Muscle of leg (tissue), 11 donors: Measurements from ENCODE around the gene PABPC1L. TPM values are rescaled to one million over a fixed set of nuclear protein-coding genes. Genes with fewer than 3 reads are reported as not detected.

Source experiments
- DNase-seq: peaks from one replicate; pipeline ENCODE4 v3.0.0; 2013
- H3K27ac ChIP-seq: one replicate; pipeline ENCODE4 v1.5.1; 2013; ENCODE audit warnings: mild to moderate bottlenecking, low read length, control low read depth
- H3K27me3 ChIP-seq: one replicate; pipeline ENCODE4 v1.6.1; 2013; ENCODE audit warnings: low read length; ENCODE audit not compliant: control insufficient read depth, insufficient read depth
- H3K36me3 ChIP-seq: one replicate; pipeline ENCODE4 v1.6.1; 2013; ENCODE audit warnings: low read length; ENCODE audit not compliant: control insufficient read depth, insufficient read depth
- H3K4me1 ChIP-seq: one replicate; pipeline ENCODE4 v1.6.1; 2013; ENCODE audit warnings: low read length; ENCODE audit not compliant: control insufficient read depth, insufficient read depth
- H3K4me3 ChIP-seq: one replicate; pipeline ENCODE4 v1.5.1; 2013; ENCODE audit warnings: low read length, control low read depth
- H3K9me3 ChIP-seq: replicated peaks from 2 replicates; pipeline ENCODE4 v1.6.1; 2013; ENCODE audit warnings: low read depth, low read length; ENCODE audit not compliant: control insufficient read depth
- WGBS: methylation state at CpG from one replicate; pipeline ENCODE4 v1.1.5; 2013; ENCODE audit warnings: missing lambda C conversion rate; ENCODE audit not compliant: insufficient coverage; 5-methylcytosine and 5-hydroxymethylcytosine counted together
- polyA plus RNA-seq, 8 donors: library from polyadenylated mRNA; unstranded; fragments of 120-200 nt; gene quantifications; one replicate each; pipeline versions ENCODE4 v1.2.1 to v1.2.3, GENCODE V29; 2013; ENCODE audit warnings: inconsistent platforms in 1 of 8, low replicate concordance in 1 of 8; ENCODE audit not compliant: insufficient read length in 8 of 8, insufficient read depth in 1 of 8
- total RNA-seq: library from RNA; stranded (reverse); fragments of 120-200 nt; gene quantifications from one replicate; pipeline ENCODE4 v1.2.4, GENCODE V29; 2013

The PABPC1L gene
- total and polyA plus RNA-seq, 9 donors = 5.3 to 28.1 (median 14.9) TPM

DNA sequence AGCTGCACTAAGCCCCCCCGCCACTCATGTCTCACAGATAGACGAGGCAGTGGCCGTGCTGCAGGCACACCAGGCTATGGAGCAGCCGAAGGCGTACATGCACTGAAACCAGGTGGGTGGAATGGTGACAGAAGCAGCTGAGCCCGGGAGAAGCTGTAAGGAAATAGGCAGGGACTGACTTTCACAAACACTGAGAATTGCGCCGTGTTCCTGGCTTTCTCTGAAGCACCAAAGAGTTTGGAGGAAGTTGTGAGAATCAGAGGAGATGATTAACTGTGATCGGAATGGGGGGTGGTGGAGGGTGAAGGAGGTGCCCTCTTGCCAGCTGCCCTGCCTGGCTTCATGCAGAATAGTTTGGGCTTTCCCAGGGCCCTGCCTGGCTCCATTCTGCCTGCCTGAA, 28.8 kb downstream of the PABPC1L start:
- 70% methylated on average over 8 of the region's 9 CpGs for WGBS
- DNase-seq = no peak
- Histone ChIP-seq H3K36me3 (peaks cover 41% of the 10 kb centered on the region), H3K4me3 (no peak overlapping the region), H3K27me3 (no peaks in the 10 kb centered on the region), H3K4me1 (no peaks in the 10 kb centered on the region), H3K27ac (no peak overlapping the region), H3K9me3 (no peaks in the 10 kb centered on the region)

DNA sequence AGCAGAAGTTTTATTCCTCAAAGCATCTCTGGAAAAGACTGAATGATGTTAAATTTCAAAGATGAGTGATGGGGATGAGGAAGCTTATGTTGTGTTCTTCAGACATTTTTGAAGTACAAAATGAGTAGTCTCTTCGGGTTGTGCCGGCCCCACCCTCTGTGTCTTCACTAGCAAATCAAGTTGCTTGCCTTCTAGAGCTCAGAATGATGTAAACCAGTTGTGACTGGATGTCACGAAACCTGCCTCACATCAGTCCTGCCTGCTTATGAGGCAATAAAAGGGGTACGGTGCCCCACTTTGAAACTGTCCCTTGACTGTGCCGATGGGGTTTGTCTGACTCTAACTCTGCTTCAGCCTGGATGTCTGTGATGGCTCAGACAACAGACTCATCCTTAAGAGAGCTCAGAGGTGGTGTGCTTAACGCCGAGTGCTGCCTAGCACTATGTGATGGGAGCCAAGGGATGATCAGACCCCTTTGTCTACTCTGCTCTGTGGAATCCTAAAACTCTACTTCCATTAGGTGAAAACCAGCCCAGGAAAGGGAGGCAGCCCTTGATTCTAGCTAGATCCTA, 31.3 kb downstream of the PABPC1L start:
- H3K4me3 ChIP-seq = no peak overlapping the region
- peaks cover 47% of the 10 kb centered on the region for H3K36me3 ChIP-seq
- 70% methylated on average over 4 of the region's 7 CpGs for WGBS

DNA sequence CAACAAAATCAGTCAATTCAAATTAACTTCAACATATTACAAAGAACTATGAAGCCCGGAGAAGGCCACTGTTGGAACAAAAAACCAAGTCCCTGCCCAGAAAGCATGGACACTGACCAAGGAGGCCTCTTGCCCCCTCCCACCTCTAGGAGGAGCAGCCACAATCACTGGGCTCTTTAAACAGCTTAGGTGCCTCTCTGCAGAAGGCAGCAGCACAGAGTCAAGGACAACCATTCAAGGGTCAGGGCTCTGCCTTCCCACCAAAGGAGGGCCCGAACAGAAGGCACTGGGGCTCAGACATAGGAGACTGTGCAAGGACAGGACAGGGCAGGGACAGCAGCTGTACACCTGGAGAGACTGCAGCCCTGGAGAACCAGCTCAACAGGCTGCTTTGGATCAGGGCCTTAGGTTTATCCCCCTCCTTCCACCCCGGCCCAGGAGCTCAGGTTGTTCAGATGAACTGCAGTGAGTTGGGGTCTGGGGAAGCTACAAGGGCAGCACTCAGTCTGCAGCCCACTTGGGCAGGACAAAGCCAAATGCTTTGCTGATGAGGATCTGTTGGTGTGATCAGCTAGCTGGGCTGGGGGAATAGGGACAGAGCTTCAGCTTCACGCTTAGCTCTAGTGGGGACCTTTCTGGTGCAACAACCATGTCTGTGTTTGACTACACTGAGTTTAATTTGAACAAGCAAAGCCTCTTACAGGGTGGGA, 32.6 kb downstream of the PABPC1L start:
- Histone ChIP-seq H3K27me3 (no peaks in the 10 kb centered on the region), H3K4me1 (no peaks in the 10 kb centered on the region), H3K36me3 (peaks cover 51% of the 10 kb centered on the region), H3K27ac (no peak overlapping the region), H3K4me3 (no peak overlapping the region), H3K9me3 (no peaks in the 10 kb centered on the region)
- DNase-seq = no peak
- WGBS = 61% methylated on average over 3 of the region's 4 CpGs

More for the DNA sequence above, 31.3 kb downstream of the PABPC1L start:
- no peak for DNase-seq
- no peaks in the 10 kb centered on the region for H3K27me3 ChIP-seq
- no peak overlapping the region for H3K27ac ChIP-seq
- H3K9me3 ChIP-seq = no peaks in the 10 kb centered on the region
- H3K4me1 ChIP-seq = no peaks in the 10 kb centered on the region

DNA sequence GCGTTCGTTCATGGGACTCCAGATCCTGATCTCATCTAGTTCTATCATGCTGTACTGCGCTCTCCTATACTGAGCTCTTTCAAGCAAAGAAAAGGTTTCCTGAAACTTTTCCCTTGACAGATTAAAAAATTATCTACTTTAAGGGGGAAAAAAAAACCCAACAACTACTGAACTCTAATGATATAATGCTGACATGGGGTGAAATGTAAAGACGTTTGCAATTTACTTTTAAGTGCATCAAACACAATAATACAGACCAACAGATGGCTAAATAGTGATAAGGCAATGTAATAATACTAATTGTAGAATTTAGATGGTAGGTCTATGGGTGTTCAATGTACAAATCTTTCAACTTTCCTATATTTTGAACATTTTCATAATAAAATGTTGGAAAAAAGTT, 34.0 kb downstream of the PABPC1L start:
- no peak for DNase-seq
- no CpG with 5 or more reads among the region's 4 CpGs for WGBS

DNA sequence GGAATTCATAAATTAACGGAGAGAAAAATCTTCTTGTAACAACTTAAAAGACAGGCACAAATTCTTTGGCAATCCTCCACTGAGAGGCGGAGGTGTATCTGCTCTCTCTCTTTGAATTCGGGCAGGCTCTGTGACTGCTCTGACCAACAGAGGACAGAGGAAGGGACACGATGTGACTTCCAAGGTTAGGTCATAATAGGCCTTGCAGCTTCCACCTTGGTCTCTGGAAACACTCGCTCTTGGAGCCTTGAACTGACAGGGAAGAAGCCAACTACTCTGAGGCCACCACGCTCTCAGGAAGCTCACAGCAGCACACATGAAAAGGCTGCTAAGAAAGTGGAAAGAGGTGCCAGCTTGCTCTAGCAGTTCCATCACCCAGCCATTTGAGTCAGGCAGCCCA, 35.4 kb downstream of the PABPC1L start:
- Histone ChIP-seq H3K27ac (no peak overlapping the region), H3K36me3 (peaks cover 42% of the 10 kb centered on the region)

More for the DNA sequence above, 34.0 kb downstream of the PABPC1L start:
- Histone ChIP-seq H3K27me3 (no peaks in the 10 kb centered on the region), H3K4me1 (no peaks in the 10 kb centered on the region), H3K27ac (no peak overlapping the region), H3K9me3 (no peaks in the 10 kb centered on the region), H3K4me3 (no peak overlapping the region), H3K36me3 (peaks cover 48% of the 10 kb centered on the region)

DNA sequence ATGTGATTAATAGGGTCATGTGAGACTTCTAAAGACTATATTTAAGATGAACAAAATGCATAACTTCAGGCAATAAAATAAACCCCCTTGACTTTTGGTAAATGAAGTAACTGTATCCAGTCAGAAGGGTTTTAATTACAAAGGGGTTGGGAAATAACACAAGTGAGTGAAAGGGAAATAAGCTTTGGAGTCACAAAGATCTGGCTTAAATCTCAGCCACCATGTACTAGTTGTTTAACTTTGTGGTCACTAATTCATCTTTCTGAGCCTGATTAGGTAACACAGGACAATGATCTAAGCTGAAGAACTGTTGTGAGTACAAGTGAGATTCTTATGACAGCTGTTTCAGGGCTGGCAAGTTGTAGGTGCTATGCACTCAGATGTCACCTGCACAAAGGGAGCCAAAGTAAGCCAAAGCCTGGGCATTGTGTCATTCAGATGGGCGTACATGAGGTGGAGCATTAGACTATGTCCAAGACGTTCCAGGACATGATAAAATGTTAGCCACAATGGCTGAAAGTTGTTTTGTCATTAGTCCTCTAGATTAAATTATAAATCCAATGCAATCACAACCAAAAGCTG, 36.5 kb downstream of the PABPC1L start:
- WGBS = no CpG with 5 or more reads among the region's 2 CpGs
- no peak overlapping the region for H3K27ac ChIP-seq
- no peak for DNase-seq
- no peaks in the 10 kb centered on the region for H3K9me3 ChIP-seq
- peaks cover 51% of the 10 kb centered on the region for H3K36me3 ChIP-seq
- H3K4me1 ChIP-seq = no peaks in the 10 kb centered on the region
- H3K27me3 ChIP-seq = no peaks in the 10 kb centered on the region
- no peak overlapping the region for H3K4me3 ChIP-seq

More for the DNA sequence above, 35.4 kb downstream of the PABPC1L start:
- WGBS = 83% methylated on average over 5 of the region's 6 CpGs
- Histone ChIP-seq H3K4me3 (no peak overlapping the region), H3K9me3 (no peaks in the 10 kb centered on the region), H3K27me3 (no peaks in the 10 kb centered on the region), H3K4me1 (no peaks in the 10 kb centered on the region)
- no peak for DNase-seq

DNA sequence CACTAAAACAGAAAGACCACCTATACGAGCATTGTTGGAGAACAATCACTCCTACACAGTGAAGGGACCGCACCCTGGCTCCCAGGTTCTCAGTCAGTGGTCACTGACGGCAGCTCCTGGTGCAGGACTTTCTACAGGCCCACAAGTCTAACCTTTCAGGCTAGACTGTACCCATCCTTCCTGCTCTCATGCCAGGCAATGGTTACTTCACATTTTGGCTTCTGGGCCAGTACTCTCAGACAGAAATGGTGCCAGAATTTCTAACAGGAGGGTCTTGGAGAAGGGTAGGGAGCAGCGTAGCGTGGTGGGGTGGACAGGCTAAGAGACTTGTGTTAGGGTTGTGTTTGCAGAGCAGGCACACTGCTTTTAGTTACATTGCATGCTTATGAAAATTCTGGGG, 38.2 kb downstream of the PABPC1L start:
- H3K4me3 ChIP-seq = no peak overlapping the region
- 79% methylated on average over 3 of the region's 5 CpGs for WGBS
- no peak overlapping the region for H3K27ac ChIP-seq
- H3K9me3 ChIP-seq = no peaks in the 10 kb centered on the region
- no peaks in the 10 kb centered on the region for H3K27me3 ChIP-seq
- peaks cover 52% of the 10 kb centered on the region for H3K36me3 ChIP-seq
- no peak for DNase-seq
- no peaks in the 10 kb centered on the region for H3K4me1 ChIP-seq

DNA sequence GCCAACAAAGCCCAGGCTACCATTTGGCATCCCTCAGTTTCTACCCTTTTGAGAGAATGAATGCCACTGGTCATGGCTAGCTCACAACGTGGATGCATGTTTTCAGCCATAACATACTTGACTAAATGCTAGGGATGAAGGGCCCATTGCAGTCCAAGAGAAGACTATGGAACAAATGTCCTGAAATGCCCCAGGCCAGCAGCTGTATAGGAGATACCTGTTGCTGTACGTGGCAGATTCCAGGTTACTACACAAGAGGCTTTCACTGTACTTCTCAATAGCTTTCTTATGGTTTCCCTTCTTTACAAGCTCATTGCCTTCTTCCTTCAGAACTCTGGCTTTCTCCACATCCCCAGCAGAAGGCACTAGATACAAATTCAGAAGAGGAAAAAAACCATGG, 38.7 kb downstream of the PABPC1L start:
- Histone ChIP-seq H3K9me3 (no peaks in the 10 kb centered on the region), H3K4me3 (no peak overlapping the region), H3K27ac (no peak overlapping the region), H3K36me3 (peaks cover 52% of the 10 kb centered on the region), H3K27me3 (no peaks in the 10 kb centered on the region), H3K4me1 (no peaks in the 10 kb centered on the region)
- 94% methylated on average over 2 of the region's 2 CpGs for WGBS
- DNase-seq = no peak

DNA sequence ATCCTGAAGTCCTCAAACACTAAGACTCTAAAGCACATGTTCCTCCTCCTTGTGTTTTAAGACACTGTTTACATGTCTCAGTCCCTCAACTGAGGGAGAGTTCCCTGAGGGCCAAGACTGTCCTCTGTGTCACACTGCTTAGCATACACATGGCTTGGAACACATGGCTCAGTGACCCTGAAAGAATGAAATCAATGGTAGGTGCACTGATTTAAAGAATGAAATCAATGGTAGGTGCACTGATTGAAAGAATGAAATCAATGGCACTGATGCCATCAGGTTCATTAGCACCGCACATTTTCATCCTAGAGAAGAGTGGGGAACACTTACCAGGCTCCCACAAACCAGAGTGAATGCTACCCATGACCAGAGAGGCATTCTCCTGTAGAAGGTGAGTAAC, 40.5 kb downstream of the PABPC1L start:
- no peak for DNase-seq
- Histone ChIP-seq H3K4me1 (no peaks in the 10 kb centered on the region), H3K27ac (no peak overlapping the region), H3K9me3 (no peaks in the 10 kb centered on the region), H3K27me3 (no peaks in the 10 kb centered on the region), H3K36me3 (peaks cover 65% of the 10 kb centered on the region), H3K4me3 (no peak overlapping the region)
- WGBS = no CpG with 5 or more reads among the region's 1 CpG

DNA sequence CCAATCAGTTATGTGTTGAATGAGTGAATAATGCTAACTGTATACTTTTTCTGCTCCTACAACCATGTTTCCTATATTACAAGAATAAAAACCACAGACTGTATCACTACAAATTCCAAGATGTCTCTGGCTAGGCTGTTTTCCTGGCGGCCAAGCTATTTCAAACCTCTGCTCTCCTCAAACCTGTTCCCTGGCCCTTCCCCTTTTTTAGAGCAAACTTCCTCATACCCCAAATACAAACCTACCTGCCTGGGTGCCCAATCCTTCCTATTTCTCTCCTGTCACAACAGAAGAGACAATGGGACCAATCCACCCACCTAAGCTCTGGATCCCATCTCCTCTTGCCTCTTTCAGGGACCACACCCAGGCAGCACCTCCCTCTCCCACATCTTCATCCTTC, 42.9 kb downstream of the PABPC1L start:
- Histone ChIP-seq H3K27me3 (no peaks in the 10 kb centered on the region), H3K9me3 (no peaks in the 10 kb centered on the region), H3K27ac (no peak overlapping the region), H3K36me3 (peaks cover 70% of the 10 kb centered on the region), H3K4me1 (no peaks in the 10 kb centered on the region), H3K4me3 (no peak overlapping the region)
- no peak for DNase-seq
- 93% methylated on average over 1 of the region's 1 CpG for WGBS
